Measurements from ENCODE around the gene CLEC18B.
"Not testable (repeated sequence)": the region's sequence is repeated elsewhere in the genome, so short reads cannot be mapped to it uniquely, and the experiment has no call there.

Gene CLEC18B

DNA sequence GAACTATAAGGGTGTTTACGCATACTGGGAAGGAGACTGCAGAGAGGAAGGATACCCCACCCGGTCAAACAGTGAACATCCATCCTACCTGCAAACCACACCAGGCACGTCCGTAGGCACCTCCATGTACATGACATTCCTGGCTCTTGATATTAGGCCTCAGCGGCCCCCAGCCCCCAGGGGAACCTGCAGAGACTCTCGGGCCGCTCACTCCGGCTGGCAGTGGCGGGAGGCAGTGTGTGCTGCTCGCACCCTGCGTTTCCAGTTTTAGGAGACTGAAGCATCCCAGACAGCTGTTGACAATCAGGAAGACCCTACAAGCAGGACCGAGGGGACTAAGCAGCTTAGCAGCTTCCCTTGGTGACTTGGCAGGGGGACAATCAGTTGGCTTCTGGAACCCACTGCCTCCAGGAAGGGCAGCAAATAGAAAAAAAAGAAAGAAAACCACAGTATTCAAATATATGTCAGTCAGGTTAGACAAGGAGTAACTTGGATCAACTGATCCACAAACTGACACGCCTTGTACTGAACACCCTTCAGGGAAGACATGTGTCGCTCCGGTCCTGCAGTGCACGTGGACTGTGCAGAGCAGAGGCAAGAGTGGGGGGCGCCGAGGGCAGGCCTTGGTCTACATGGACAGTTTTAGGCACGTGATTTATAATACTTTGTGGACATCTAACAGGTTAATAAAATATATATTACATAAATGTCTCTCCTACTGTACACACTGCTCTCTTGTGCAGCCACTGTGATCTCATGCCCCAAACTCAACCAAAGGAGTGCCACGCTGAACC is 29.9 kb upstream of the CLEC18B start:
- no peak for ATAC-seq
- H3K4me3 Mint-ChIP-seq, result no peak overlapping the region
- no peaks in the 10 kb centered on the region for H3K9me3 Mint-ChIP-seq
- DNase-seq (ENCODE audit: low spot score in 2 of 2), result no peak
- H3K36me3 Mint-ChIP-seq, result peaks cover 85% of the 10 kb centered on the region
- peaks cover 6% of the 10 kb centered on the region for H3K4me1 Mint-ChIP-seq
- H3K27ac Mint-ChIP-seq, result peak overlapping the region; percentile 66

DNA sequence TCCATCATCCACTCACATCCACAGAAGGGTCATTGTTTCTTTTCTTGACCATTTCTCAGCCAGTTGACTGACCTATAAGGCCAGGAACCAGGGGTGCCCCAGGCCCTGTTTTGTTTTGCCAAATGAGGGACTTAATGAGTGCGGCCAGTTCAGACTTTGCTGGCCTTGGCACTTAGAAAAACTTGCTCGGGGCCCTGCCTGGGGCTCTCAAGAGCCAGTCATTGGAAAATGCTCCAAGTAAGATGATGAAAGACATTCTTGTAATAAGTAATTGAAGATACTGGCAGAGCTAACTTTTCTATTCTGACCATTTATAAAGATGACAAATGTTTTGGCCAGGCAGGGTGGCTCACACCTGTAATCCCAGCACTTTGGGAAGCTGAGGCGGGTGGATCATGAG is 29.0 kb upstream of the CLEC18B start:
- no peak overlapping the region for H3K27ac Mint-ChIP-seq
- H3K4me1 Mint-ChIP-seq, result peaks cover 6% of the 10 kb centered on the region
- H3K36me3 Mint-ChIP-seq, result peaks cover 76% of the 10 kb centered on the region

DNA sequence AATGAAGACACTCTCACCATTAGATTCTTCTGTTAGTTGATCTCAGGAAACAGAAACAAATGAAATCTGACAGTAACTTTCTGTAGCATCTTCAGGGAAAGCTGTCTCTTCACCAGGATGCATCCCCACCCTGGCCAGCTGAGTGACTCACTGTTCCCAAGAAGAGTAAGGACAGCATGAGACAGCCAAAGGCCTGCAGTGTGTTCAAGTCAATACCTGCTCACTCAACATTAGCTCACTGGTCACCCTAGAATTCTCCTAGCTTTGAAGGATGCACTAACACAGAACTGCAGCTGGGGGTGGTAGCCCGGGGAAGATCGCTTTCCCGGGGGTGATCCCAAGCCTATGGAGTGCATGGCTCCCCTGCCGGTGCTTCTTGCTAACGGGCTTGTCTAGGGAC is 28.2 kb upstream of the CLEC18B start:
- Mint-ChIP-seq H3K4me1 (peaks cover 6% of the 10 kb centered on the region), H3K9me3 (no peaks in the 10 kb centered on the region), H3K36me3 (peaks cover 68% of the 10 kb centered on the region), H3K4me3 (no peak overlapping the region), H3K27ac (peak overlapping the region; percentile 29)
- no peak for ATAC-seq
- no peak for DNase-seq (ENCODE audit: low spot score in 2 of 2)

More for the DNA sequence above, 29.0 kb upstream of the CLEC18B start:
- DNase-seq (ENCODE audit: low spot score in 2 of 2) (no peak), ATAC-seq (no peak)
- Mint-ChIP-seq H3K9me3 (no peaks in the 10 kb centered on the region), H3K4me3 (no peak overlapping the region)

DNA sequence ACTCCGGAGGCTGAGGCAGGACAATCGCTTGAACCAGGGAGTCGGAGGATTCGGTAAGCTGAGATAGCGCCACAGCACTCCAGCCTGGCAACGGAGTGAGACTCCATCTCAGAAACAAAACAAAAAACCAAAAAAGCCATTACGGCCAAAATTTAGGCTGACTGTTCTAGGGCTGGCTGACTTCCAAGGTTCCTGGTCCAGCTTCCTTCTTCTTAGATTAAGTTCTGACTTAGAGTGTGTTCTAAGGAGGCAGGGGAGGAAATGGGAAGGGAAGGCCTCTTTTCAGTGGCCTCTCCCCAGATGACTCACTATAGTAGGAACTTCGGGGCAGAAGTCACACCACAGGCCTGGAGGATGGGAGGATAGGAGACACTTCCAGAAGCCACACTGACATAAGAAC is 27.7 kb upstream of the CLEC18B start:
- peak overlapping the region; percentile 29 for H3K27ac Mint-ChIP-seq
- DNase-seq (ENCODE audit: low spot score in 2 of 2) (no peak), ATAC-seq (no peak)
- peaks cover 63% of the 10 kb centered on the region for H3K36me3 Mint-ChIP-seq
- no peaks in the 10 kb centered on the region for H3K9me3 Mint-ChIP-seq
- H3K4me3 Mint-ChIP-seq, result no peak overlapping the region
- peaks cover 6% of the 10 kb centered on the region for H3K4me1 Mint-ChIP-seq

DNA sequence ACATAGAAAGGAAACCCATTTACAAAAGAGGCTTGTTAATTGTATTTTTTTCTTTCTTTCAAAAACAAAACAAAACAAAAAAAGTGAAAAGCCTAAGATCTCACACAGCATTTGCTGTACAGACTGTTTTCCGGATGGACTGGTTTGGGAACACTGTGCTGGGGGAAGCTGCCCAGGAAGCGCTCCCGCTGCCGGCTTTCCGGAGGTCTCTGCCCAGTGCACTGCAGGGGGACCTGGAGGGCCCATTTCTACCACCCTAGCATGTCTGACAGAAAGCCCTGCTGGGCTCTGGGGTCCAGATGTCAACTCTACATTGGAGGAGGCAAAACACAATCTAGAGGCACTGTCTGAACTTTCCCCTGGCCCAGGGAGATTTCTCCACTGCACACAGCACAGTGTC is 26.3 kb upstream of the CLEC18B start:
- H3K4me1 Mint-ChIP-seq, result peaks cover 6% of the 10 kb centered on the region
- H3K4me3 Mint-ChIP-seq, result no peak overlapping the region
- peak overlapping the region; percentile 71 for H3K27ac Mint-ChIP-seq
- ATAC-seq (no peak), DNase-seq (ENCODE audit: low spot score in 2 of 2) (no peak)
- H3K36me3 Mint-ChIP-seq, result peaks cover 49% of the 10 kb centered on the region
- H3K9me3 Mint-ChIP-seq, result no peaks in the 10 kb centered on the region

DNA sequence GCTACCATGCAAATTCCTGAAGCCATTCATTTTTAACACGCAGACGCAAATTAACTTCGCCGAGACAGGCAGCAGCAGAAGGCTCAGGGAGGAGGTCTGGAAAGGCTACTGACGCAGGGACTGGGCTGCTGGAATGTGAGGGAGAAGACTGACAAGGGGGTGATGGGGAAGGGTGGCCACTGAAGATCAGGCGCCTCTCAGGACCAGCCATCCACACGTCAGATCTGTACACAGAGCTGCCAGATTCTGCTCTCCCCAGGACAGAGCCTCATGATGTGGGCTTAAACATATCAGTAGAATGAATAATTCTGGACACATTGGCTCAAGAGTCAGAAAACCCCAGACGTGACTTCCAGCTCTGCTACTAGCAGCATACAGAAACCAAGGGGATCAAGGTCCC is 25.6 kb upstream of the CLEC18B start:
- Mint-ChIP-seq H3K9me3 (no peaks in the 10 kb centered on the region), H3K4me3 (no peak overlapping the region), H3K27ac (peak overlapping the region; percentile 46), H3K4me1 (peaks cover 6% of the 10 kb centered on the region), H3K36me3 (peaks cover 42% of the 10 kb centered on the region)
- DNase-seq (ENCODE audit: low spot score in 2 of 2) (no peak), ATAC-seq (no peak)

DNA sequence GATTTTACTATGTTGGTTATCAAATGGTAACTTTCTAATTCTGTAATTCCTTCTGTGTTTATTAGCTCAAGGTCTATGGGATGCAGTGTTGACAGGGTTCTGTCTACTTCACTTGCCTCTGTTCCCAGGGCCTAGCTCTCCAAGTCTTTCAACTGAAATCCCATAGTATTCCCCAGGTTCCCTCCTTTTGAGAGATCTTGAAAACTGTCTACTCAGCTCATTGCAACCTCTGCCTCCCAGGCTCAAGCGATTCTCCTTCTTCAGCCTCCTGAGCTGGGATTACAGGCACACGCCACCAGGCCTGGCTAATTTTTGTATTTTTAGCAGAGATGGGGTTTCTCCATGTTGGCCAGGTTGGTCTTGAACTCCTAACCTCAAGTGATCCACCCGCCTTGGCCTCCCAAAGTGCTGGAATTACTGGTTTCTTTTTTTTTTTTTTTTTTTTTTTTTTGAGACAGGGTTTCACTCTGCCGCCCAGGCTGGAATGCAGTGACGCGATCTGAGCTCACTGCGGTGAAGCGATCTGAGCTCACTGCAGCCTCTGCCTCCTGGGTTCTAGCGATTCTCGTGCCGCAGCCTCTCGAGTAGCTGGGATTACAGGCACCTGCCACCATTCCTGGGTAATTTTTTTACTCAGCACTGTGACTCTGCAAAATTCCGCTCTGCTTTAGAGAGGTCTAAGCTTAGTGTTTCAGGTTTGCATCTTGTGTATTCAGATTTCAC is 22.5 kb upstream of the CLEC18B start:
- not testable (repeated sequence) for H3K4me3 Mint-ChIP-seq

DNA sequence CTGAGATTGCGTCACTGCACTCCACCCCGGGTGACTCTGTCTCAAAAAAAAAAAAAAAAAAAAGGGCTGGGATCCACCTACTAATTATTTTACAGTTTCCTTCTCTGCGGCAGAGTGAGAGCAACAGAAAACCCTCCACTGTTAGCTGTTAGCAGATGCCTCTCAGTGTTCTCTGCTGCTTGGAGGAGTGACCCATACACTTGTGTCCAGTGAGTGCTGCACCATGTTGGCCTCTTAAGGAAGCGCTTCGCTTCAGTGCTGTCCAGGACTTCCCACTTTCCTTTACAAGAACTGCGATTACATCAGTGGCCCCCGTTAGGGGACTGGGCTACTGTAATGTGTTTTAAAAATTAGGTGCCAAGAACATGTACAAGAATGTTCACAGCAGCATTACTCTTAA is 18.4 kb upstream of the CLEC18B start:
- Mint-ChIP-seq H3K4me3 (no peak overlapping the region), H3K9me3 (peaks cover 3% of the 10 kb centered on the region), H3K36me3 (no peaks in the 10 kb centered on the region), H3K4me1 (peaks cover 12% of the 10 kb centered on the region), H3K27ac (no peak overlapping the region)
- DNase-seq (ENCODE audit: low spot score in 2 of 2) (no peak), ATAC-seq (no peak)

More for the DNA sequence above, 22.5 kb upstream of the CLEC18B start:
- not testable (repeated sequence) for ATAC-seq; DNase-seq (ENCODE audit: low spot score in 2 of 2); H3K4me1 Mint-ChIP-seq; H3K27ac Mint-ChIP-seq; H3K9me3 Mint-ChIP-seq
- peaks cover 12% of the 10 kb centered on the region for H3K36me3 Mint-ChIP-seq

DNA sequence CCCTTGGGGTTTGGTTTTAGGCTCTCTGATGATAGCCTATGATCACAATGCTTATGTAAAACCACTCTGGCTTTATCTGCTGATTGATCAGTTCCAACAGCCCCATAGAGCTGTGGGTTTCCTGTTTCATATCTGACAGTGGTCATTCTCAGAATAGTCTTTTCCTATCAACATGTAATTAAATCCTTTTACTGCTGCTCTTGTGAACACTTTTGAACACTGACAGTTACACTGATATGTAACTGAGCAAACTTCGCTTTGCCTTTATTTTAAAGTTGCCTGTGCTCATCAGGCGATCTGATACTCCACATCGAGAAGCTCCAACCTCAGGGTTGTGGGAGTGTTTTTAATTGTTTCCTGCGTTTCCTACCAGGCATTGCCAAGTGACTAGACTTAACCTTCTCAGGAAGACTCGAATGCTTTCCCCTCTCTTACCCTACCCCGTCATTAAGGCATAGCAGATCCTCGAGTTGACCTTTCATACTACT is 17.3 kb upstream of the CLEC18B start:
- peaks cover 3% of the 10 kb centered on the region for H3K9me3 Mint-ChIP-seq
- H3K36me3 Mint-ChIP-seq, result no peaks in the 10 kb centered on the region
- H3K4me3 Mint-ChIP-seq, result peak overlapping the region; percentile 40
- no peak for DNase-seq (ENCODE audit: low spot score in 2 of 2)
- peak overlapping the region; percentile 79 for H3K27ac Mint-ChIP-seq
- peaks cover 12% of the 10 kb centered on the region for H3K4me1 Mint-ChIP-seq
- peak; percentile 95 for ATAC-seq

DNA sequence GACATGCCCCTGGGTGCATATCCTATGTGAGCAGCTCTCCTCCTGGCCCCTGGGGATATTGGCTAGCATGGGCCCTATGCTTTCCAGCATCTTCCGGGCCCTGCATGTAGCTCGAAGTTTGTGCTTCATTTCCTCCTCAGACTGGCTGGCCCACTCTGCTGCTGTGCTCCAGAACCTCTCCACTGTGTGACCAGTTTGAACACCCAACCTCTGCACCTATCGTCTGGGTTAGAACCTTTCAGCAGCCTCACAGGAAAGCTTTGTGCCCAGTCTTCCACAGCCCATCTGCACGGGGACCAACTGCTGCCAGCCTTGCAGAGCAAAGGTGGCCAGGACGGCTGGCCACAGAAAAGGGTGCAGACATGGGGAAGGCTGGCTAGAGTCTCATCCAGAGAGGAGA is 10.2 kb upstream of the CLEC18B start:
- ATAC-seq, result no peak
- H3K4me3 Mint-ChIP-seq, result no peak overlapping the region
- H3K9me3 Mint-ChIP-seq, result peaks cover 3% of the 10 kb centered on the region
- H3K27ac Mint-ChIP-seq, result no peak overlapping the region
- no peak for DNase-seq (ENCODE audit: low spot score in 2 of 2)
- no peaks in the 10 kb centered on the region for H3K4me1 Mint-ChIP-seq
- H3K36me3 Mint-ChIP-seq, result no peaks in the 10 kb centered on the region

DNA sequence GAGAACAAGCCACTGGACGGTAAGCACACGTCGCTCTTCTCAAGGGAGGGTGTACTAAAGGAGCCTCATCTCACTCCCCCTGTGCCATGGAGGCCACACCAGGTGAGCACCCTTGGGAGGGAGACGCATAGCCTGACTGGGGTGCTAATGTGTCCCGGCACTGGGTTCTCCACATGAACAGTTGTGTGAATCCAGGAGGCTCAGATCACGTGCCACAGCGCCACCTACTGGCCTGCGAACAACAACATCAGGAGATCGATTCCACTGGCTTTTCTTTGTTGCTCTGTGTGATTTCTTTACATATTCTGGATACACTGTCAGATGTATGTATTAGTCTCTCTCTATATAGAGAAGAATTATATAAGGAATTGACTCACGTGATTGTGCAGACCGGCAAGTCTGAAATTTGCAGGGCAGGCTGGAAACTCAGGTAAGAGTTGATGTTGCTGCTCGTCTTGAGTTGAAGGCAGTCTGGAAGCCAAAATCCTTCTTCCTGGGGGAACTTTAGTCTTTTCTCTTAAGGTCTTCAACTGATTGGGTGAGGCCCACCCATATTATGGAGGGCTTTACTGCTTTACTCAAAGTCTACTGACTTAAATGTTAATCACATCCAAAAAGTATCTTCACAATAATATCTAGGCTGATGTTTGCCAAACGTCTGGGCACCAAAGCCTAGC is 8.9 kb upstream of the CLEC18B start:
- not testable (repeated sequence) for H3K4me1 Mint-ChIP-seq; H3K4me3 Mint-ChIP-seq; H3K9me3 Mint-ChIP-seq; H3K36me3 Mint-ChIP-seq; H3K27ac Mint-ChIP-seq; DNase-seq (ENCODE audit: low spot score in 2 of 2)
- peak; percentile 79 for ATAC-seq

DNA sequence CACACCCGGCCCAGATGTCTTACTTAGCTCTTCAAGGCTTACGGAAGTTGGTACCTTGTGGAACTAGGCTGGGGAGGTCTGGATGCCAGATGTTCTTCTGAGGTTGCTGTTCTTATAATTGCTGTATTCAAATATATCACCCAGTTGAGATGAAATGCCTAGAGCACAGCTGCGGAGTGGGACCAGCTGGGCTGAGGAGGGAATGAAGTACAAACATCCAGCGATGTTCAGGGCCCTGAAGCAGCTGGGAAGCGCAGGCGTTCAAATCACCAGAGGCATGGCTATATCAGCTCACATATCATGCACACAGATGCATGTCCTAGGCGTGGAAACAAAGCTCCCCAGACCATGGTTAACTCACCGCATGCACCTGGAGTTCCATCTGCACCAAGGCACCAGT is 7.2 kb upstream of the CLEC18B start:
- not testable (repeated sequence) for H3K36me3 Mint-ChIP-seq; H3K27ac Mint-ChIP-seq; ATAC-seq; DNase-seq (ENCODE audit: low spot score in 2 of 2); H3K4me3 Mint-ChIP-seq; H3K9me3 Mint-ChIP-seq; H3K4me1 Mint-ChIP-seq

DNA sequence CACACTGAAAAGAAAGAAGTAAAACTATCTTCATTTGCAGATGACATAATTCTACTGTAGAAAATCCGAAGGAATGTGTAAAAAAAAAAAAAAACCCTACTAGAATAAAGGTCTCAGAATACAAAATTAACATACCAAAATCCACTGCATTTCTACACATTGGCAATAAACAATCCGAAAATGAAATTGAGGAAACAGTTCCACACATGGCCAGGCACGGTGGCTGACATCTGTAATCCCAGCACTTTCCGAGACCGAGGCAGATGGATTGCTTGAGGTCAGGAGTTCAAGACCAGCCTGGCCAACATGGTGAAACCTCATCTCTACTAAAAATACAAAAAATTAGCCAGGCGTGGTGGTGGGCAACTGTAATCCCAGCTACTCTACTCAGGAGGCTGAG is 4.5 kb upstream of the CLEC18B start:
- ATAC-seq; H3K9me3 Mint-ChIP-seq; DNase-seq (ENCODE audit: low spot score in 2 of 2): not testable (repeated sequence)

DNA sequence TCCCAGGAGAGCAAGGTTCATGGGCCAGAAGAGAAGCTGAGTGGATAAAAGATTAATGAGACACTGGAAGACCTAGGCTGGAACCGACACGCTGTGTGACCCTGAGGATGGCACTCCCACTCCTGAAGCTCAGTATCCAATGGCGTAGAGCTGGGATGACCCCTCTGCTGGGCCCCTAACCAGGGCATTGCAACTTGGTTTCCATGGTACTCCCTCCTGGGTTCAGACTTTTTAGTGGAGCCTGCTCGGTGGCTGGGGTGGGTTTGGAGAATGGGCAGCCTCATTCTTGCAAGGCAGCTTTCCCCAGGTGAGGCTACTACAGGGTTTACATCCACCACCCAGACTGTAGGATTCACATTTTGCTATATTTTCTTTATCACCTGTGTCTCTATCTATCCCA is 2.4 kb upstream of the CLEC18B start:
- not testable (repeated sequence) for H3K9me3 Mint-ChIP-seq

More for the DNA sequence above, 4.5 kb upstream of the CLEC18B start:
- H3K4me3 Mint-ChIP-seq, H3K4me1 Mint-ChIP-seq, H3K36me3 Mint-ChIP-seq, H3K27ac Mint-ChIP-seq: not testable (repeated sequence)

DNA sequence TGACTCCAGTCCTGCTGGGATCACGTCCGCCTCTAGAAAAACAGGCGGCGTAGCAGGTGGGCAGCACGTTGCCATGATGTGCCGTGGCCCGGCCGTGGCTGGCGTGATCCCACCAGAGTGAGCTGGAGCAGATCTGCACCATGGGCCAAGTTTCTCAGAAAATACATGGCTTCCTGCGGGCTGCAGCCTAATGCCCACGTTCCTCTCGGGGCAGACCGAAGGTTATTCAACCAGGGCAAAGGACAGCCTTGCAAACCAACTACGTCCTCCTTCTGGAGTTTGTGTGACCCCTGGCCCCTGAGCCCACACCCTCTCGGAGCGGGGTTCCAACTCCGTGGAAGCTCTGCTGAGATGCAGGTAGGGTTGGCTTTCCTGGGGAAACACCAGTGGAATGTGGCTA is 808 bp upstream of the CLEC18B start:
- not testable (repeated sequence) for H3K4me1 Mint-ChIP-seq; H3K27ac Mint-ChIP-seq; H3K9me3 Mint-ChIP-seq; H3K36me3 Mint-ChIP-seq; ATAC-seq; DNase-seq (ENCODE audit: low spot score in 2 of 2); H3K4me3 Mint-ChIP-seq

More for the DNA sequence above, 2.4 kb upstream of the CLEC18B start:
- H3K4me3 Mint-ChIP-seq; H3K27ac Mint-ChIP-seq; DNase-seq (ENCODE audit: low spot score in 2 of 2); ATAC-seq; H3K4me1 Mint-ChIP-seq; H3K36me3 Mint-ChIP-seq: not testable (repeated sequence)
